NCI-H748 treated with DMSO at 0.1 percent for 48 hours (cell line): ENCODE results near the gene CTSS.
"Not testable (repeated sequence)": the region's sequence is repeated elsewhere in the genome, so short reads cannot be mapped to it uniquely, and the experiment has no call there.

Experiments
- DNase-seq: peaks from one replicate; lab custom pipeline; 2025; lab: John Stamatoyannopoulos, UW

CTSS gene

DNA sequence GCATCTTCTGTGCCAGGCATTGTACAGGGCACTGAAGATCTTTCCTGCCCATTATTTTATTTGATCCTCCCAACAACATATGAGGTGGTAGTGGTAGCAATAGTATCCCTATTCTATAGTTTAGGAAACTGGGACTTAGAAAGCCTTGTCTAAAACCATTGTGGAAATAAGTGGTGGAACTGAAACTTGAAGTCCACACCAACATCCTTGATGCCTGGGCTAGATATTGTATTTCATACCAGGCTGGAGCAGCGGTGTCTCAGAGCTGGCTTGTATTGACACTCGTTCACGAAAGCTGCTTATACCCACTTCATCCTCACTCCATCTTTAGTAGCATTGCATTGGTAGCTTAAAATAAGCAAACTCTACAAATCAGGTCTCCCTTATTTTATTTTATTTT, 9.7 kb upstream of the CTSS start:
- DNase-seq: no peak

DNA sequence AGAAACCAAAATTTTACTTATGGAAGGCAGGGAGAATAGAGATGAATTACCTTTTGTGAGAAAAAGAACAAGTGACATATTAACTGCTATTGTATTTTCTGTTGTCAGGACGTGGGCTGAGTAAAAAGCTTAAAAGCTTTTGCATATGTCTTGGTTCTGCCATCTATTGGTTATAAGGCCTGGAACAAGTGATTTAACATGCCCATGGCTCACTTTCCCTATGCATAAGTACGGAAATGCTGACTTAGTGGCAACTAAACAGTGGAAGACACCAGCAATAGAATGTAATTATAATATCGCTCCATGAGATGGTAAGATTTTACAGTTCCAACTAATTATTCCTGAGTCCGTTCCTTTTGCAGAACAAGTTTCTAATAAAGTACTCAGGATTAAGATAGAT, 6.7 kb upstream of the CTSS start:
- DNase-seq: no peak

DNA sequence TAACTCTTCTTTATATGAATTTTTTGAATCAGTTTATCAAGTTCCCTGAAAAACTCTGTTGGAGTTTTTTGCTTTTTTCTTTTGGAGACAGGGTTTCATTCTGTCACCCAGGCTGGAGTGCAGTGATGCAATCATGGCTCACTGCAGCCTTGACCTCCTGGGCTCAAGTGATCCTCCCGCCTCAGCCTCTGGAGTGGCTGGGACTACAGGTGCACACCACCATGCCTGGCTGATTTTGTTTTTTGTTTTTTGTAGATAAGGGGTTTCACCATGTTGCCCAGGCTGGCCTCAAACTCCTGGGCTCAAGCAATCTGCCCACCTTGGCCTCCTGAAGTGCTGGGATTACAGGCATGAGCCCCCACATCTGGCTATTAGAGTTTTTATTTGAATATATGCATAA, 2.1 kb upstream of the CTSS start:
- DNase-seq: not testable (repeated sequence)

DNA sequence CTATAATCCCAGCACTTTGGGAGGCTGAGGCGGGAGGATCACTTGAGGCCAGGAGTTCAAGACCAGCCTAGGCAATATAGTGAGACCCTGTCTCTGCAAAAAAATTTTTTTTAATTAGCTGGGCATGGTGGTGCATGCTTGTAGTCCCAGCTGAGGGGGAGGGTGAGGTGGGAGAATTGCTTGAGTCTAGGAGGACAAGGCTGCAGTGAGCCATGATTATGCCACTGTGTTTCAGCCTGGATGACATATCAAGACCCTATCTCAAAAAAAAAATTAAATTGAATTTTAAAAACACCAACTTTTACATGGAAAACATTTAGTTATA, 361 bp upstream of the CTSS start:
- DNase-seq: not testable (repeated sequence)

DNA sequence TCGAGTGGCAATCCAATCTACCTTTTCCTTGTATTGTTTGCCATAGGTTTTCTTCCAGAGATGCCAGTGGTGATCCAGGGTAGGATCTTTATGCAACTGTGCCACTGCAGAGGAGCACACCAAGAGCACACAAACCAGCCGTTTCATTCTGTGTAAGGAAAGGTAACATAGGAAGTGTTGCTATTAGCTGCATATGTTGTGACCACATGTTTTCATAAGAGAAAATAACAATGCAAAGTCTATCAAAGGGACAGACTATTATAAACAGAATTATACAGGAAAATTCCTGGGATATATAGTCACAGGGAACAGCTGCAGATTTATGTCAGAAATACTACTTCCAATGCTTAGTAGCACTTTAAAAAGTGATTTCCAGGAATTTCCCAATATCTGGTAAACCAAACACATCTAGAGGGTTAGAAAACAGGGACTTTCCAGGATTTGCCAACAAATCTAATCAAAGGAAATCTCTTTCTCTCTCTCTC, 919 bp downstream of the CTSS start:
- DNase-seq: no peak

DNA sequence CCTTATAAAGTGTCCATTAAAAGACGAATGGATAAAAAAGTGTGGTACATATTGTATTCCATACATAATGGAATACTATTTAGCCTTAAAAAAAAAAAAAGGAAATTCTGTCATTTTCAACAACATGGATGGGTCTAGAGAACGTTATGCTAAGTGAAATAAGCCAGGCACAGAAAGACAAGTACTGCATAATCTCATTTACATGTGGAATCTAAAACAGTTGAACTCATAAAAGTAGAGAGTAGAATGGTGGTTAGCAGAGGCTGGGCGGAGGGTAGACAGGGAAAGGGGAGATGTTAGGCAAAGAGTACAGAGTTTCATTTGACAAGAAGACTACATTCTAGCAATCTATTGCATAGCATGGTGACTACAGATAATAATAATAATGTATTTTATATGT, 2.6 kb downstream of the CTSS start:
- no peak for DNase-seq

DNA sequence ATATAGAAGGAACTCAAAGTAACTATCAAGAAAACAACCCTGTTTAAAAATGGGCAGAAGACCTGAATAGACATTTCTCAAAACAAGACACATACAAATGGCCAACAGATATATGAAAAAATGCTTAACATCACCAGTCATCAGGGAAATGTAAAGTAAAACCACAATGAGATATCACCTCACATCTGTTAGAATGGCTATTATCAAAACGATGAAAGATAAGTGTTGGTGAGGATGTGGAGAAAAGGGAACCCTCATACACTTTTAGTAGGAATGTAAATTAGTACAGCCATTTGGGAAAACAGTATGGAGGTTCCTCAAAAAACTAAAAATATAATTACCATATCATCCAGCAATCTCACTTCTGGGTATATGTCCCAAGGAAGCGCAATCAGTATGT, 3.0 kb downstream of the CTSS start:
- DNase-seq: no peak

DNA sequence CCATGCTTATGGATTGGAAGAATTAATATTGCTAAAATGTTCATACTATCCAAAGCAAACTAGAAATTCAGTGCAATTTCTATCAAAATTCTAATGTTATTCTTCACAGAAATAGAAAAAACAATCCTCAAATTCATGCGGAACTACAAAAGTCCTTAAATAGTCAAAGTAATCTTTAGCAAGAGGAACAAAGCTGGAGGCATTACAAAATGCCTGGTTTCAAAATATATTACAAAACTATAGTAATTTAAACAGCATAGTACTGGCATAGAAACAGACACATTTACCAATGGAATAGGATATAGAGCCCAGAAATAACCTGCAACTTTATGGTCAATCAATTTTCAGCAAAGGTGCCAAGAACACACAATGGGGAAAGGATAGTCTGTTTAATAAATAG, 3.8 kb downstream of the CTSS start:
- no peak for DNase-seq

DNA sequence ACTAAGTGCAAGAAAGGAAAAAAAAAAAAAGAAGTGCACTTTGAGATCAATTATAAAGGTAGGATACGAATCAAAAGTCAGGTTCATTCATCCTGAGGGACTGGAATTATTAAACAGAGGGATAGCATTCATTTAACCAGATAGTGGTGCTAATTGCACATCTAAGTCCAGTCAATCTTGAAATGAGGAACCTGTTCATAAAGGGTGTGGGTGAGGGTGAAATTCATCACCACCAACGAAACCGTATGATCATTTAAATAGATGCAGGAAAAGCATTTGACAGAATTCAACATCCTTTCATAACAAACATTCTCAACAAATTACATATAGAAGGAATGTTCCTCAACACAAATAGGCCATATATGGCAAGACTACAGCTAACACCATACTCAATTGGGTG, 5.6 kb downstream of the CTSS start:
- no peak for DNase-seq

DNA sequence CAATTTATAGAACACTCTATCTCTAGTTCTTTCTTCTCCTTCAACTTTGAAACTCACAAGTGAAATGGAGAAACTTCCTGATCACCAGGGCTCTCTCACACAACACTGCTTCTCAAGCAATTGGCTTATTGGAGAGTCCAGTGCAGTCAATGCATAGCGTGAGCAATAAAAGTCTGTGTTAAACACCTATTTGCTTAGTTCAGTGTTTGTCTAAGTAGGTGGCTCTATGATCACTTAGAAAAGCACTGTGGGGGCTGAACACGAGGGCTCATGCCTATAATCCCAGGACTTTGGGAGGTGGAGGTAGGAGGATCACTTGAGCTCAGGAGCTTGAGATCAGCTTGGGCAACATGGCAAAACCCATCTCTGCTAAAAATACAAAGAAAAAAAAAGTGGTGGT, 12.2 kb downstream of the CTSS start:
- no peak for DNase-seq

DNA sequence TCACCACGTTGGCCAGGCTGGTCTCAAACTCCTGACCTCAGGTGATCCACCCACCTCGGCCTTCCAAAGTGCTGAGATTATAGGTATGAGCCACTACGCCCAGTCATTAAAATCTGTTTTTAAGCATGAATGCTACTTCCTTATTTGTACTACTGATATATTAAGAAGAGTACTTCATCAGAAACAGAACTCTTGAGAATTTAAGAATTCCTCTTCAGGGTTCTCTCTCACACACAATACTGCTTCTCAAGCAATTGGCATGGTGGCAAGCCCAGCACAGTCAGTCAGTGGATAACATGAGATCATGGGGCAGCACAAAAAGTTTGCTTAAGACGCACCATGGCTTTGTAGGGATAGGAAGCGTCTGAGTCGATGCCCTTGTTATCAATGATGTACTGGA, 14.1 kb downstream of the CTSS start:
- no peak for DNase-seq

DNA sequence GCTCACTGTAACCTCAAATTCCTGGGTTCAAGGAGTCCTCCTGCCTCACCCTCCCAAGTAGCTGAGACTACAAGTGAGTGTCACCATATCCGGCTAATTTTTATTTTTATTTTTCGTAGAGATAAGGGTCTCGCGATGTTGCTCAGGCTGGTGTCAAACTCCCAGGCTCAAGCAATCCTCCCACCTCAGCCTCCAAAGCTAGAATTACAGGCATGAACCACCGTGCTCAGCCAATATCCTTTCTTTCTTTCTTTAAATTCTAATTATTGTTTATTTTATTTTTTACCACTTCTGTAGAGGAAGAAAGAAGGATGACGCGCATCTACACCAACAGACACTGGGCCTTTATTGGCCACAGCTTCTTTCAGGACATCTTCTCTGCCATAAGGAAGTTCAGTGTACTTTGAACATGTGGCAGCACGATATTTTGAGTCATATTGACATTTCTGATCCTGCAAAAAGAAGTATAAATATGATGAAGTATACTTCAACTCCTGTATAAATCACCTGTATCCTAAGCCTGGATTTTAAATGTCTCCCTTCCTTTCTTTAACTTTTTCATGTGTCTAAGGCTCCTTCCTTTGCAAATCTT, 15.8 kb downstream of the CTSS start:
- no peak for DNase-seq

DNA sequence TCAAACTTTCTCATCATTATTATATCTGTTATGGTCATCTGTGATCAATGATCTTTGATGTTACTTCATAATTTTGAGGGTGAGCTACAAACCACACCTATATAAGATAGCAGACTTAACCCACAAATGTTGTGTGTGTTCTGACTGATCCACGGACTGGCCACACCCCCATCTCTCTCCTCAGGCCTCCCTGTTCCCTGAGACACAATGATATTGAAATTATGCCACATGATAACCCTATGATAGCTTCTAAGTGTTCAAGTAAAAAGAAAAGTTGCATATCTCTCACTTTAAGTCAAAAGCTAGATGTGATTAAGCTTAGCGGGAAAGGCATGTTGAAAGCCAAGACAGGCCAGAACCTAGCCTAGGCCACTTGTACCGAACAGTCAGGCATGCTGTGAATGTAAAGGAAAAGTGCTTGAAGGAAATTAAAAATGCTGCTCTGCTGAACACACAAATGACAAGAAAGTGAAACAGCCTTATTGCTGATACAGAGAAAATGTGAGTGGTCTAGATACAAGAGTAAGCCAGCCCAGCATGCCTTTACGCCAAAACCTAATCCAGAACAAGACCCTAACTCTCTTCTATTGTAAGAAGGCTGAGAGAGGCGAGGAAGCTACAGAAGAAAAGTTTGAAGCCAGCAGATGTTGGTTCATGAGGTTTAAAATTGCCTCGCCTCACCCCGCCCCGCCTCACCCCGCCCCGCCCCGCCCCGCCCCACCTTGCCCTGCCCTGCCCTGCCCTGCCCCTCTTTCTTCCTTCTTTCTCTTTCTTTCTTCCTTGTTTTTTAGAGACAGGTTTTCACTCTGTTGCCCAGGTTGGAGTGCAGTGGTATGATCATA, 16.5 kb downstream of the CTSS start:
- DNase-seq: no peak

DNA sequence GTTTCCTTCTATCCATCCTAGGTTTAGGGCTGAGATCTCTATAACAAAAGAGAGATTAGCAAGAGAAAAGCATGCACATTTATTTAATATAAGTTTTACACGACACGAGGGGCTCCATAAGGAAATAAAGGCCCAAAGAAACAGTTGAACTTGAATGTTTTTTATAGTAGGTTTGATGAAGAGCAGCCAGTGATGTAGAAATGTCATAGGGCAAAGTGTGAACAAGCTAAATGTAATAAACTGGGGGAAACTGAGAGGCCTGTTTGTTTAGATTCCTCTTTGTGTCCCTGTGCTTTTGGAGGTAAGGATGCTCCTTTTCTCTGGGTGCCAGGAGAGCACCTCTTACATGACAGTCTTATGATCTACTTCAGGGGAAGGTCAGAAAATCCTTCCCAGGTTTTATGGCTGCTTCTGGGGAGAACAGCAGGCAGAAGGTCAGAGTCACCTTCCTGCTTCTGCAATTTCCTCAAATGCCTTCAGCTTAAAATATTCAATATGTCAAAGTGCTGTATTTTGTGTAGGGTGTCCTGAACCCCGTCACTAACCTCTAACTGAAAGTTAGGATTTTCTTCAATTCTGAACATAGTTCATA, 35.4 kb downstream of the CTSS start:
- no peak for DNase-seq

DNA sequence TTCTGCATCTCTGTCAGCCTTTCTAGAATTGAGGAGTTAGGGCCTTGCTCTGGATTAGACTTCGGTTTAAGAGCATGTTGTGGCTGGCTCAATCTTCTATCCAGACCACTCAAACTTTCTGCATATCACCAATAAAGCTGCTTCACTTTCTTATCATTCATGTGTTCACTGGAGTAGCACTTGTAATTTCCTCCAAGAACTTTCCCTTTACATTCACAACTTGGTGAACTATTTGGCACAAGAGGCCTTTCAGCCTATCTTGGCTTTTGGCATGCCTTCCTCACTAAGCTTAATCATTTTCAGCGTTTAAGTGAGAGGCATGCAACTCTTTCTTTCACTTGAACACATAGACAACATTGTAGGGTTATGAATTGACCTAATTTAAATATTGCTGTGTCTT, 41.2 kb downstream of the CTSS start:
- no peak for DNase-seq

DNA sequence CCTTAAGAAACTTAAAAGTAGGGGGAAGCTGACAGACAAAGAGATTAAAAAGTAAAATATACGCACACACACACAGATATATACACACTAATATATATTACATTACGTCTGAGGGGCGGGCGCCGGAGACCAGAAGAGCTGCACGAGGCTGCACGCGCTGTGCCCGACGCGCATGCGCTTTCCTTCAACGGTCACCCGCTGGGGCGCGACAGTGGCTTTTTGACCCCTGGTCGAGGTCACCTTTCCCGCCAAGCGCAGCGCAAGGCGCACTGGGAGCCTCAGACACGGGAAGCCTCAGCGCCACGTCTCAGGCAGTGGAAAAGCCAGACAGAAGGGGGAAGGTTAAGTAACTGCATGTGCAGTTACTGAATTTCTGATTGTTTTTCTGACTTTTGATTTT, 44.9 kb downstream of the CTSS start, which contains the start of gene HORMAD1:
TSS of gene HORMAD1 (minus strand) at position 193 of the 400 bp plus-strand sequence. CDS start 1,390 bp downstream, outside the sequence.
- no peak for DNase-seq

DNA sequence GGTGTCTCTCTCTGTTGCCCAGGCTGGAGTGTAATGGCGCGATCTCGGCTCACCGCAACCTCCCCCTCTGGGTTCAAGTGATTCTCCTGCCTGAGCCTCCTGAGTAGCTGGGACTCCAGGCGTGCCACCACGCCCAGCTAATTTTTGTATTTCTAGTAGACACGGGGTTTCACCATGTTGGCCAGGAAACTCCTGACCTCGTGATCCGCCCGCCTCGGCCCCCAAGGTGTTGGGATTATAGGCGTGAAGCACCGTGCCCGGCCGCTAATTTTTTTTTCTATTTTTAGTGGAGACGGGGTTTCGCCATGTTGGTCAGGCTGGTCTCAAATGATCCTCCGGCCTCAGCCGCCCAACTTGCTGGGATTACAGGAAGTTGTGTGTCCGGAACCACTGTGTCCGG, 45.5 kb downstream of the CTSS start:
- DNase-seq: no peak

DNA sequence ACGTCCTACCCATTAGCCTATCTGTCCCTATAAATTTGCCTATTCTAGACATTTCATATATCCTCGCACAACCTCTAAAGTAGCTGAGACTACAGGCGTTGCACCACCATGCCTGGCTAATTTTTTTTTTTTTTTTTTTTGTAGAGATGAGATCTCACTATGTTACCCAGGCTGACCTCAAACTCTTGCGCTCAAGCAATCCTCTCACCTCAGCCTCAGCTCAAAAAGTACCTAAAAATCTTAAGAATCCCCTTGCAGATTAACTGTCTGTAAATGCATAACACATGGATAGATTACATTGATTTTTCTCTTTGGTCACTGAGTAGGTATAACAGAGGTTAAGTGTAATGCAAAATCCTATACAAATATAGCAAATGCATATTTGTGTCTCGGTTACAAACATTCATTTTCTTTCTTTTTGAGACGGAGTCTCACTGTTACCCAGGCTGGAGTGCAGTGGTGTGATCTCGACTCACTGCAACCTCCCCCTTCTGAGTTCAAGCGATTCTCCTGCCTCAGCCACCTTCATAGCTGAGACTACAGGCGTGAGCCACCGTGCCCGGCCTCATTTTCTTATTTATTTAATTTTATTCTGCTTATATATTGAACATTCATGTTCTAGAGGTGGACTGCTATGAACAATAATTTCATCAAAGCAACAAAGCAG, 47.2 kb downstream of the CTSS start:
- DNase-seq: no peak

DNA sequence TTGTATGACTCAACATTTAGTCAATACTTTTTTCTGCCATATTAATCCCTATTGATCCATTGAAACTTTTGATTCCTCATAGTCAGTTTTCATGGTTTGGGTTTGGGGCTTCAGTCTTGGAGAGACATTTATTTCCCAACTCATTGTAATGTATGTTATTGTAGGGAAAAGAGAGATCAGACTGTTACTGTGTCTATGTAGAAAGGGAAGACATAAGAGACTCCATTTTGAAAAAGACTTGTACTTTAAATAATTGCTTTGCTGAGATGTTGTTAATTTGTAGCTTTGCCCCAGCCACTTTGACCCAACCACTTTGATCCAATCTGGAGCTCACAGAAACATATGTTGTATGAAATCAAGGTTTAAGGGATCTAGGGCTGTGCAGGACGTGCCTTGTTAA, 56.5 kb downstream of the CTSS start:
- DNase-seq: not testable (repeated sequence)

DNA sequence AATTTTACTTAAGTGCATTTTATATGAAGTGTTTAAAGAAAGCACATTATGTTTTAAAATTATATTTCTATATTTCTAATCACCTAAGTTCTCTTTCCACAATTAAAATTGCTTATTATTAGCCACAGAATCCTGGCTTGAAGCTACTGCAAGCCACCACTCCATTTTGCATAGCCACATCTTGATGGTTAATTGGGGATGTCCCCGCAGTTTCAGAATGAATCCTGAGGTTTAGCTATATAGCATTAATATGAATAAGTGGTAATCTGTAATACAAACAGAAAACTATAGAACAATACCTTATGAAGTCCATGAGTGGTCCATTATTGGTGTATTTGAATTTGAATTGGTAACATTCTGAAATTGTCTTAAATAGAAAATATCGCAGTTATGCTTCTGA, 57.0 kb downstream of the CTSS start:
- DNase-seq: no peak

DNA sequence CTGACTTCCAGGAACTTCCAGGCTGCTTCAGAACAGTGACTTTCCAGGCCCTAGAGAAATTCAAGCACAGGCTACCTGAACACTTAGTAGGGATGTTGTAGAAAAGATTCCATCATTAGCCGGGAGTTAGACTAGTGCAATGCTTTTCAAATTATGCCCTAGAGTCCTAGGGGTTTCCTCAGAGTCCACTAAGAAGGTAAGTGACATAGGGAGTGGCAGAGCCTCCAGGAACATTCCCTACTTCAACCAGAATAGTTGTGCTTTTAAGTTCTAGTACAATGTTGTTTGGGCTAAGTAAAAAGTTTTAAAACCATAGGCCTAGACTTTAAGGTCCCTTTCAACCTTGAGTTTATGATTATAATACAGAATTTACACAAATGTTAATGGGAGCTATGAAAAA, 59.5 kb downstream of the CTSS start:
- no peak for DNase-seq

DNA sequence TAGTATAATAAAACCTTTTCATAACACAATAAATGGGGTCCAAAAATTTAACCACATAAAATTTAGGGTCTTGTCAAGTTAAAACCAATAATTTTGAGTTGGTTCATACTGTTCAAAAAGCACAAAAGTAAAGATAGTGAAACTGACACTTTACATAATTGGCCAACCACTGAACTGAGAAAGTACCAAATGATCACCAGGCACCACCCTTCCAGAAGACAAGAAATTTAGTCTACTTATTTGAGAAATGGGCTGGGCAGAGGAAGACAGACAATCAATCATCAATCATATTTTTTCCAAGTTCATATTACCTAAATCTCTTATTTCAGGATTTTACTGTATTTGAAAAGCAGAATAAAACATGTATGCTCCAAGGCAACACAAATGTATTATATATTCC, 62.2 kb downstream of the CTSS start:
- DNase-seq: no peak
